NCI-H345 (cell line): ENCODE results near the gene ANKRD36.
"Not testable (repeated sequence)": the region's sequence is repeated elsewhere in the genome, so short reads cannot be mapped to it uniquely, and the experiment has no call there.

Source experiments
- DNase-seq: peaks from one replicate; lab custom pipeline; 2025; lab: John Stamatoyannopoulos, UW

The ANKRD36 gene

DNA sequence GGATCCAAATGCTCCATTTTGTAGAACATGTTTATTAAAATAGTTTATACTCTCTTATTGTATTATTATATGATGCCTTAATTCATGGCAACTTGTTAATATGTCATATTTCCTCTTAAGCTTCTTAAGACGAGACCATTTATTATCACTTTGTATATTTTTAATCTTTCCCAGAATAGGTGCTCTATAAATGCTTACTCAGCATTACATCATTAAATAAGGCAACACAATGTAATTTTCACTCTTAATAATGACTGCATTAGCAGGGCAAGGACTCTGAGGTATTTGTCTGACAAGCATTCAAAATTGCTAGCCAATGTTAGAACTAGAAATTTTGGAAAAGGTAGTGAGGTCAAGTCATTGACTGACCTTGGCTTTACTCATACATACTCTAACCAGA is 180.7 kb downstream of the ANKRD36 start:
- DNase-seq: not testable (repeated sequence)
